Measurements from ENCODE around the gene TYK2.

DNA sequence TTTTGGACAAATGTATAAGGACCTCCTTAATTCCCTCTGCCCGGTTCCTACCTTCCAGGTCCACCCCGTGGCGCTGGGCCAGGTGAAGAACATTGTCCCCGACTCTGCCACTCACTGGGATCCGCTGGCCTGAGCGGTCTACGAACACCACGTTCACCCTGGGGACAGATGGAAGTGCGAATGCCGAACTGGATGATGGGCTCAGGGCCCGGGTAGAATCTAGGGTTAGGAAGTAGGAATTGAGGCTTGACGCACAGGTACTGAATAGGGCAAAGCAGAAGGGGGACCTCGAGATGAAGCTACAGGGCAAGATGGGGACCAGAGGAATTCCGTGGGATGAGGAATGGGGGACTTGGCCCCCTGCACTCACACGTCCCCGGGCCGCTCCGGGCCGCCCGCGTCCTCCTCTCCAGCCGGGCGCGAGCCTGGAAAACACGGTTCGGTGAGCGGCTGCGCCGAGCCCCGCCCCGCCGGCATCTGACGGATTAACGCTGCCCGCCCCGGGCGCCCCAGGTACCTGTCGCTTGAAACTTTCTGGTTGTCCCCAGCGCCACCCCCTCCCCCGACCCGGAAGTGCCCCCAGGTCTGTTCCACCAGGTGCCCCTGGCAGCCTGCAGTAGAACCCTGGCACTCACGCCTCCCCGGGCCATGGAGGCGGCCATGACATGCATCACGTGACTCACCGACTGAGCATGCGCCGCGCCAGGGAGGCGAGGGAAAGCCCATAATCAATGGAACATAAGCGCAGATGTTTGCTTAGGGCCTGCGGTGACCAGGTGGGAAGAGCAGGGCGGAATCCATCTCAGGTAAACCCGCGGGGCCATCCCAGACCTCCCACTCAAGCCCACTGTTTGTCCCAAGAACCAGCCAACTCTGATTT, 64.8 kb downstream of the TYK2 start, which contains the start of gene FDX2:
- no peak for TF ChIP-seq NR3C1 (CRISPR knock-in tag; conservative IDR thresholded peaks at IDR 0.05; ENCODE audit: low read depth)
- TF ChIP-seq, protein P1, sequence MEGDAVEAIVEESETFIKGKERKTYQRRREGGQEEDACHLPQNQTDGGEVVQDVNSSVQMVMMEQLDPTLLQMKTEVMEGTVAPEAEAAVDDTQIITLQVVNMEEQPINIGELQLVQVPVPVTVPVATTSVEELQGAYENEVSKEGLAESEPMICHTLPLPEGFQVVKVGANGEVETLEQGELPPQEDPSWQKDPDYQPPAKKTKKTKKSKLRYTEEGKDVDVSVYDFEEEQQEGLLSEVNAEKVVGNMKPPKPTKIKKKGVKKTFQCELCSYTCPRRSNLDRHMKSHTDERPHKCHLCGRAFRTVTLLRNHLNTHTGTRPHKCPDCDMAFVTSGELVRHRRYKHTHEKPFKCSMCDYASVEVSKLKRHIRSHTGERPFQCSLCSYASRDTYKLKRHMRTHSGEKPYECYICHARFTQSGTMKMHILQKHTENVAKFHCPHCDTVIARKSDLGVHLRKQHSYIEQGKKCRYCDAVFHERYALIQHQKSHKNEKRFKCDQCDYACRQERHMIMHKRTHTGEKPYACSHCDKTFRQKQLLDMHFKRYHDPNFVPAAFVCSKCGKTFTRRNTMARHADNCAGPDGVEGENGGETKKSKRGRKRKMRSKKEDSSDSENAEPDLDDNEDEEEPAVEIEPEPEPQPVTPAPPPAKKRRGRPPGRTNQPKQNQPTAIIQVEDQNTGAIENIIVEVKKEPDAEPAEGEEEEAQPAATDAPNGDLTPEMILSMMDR (IDR thresholded peaks at IDR 0.05), result no peak
- TF ChIP-seq, protein P2, sequence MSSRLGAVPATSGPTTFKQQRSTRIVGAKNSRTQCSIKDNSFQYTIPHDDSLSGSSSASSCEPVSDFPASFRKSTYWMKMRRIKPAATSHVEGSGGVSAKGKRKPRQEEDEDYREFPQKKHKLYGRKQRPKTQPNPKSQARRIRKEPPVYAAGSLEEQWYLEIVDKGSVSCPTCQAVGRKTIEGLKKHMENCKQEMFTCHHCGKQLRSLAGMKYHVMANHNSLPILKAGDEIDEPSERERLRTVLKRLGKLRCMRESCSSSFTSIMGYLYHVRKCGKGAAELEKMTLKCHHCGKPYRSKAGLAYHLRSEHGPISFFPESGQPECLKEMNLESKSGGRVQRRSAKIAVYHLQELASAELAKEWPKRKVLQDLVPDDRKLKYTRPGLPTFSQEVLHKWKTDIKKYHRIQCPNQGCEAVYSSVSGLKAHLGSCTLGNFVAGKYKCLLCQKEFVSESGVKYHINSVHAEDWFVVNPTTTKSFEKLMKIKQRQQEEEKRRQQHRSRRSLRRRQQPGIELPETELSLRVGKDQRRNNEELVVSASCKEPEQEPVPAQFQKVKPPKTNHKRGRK (CRISPR knock-in tag; IDR thresholded peaks at IDR 0.05; ENCODE audit: borderline replicate concordance), result no peak
- TF ChIP-seq, protein P3, sequence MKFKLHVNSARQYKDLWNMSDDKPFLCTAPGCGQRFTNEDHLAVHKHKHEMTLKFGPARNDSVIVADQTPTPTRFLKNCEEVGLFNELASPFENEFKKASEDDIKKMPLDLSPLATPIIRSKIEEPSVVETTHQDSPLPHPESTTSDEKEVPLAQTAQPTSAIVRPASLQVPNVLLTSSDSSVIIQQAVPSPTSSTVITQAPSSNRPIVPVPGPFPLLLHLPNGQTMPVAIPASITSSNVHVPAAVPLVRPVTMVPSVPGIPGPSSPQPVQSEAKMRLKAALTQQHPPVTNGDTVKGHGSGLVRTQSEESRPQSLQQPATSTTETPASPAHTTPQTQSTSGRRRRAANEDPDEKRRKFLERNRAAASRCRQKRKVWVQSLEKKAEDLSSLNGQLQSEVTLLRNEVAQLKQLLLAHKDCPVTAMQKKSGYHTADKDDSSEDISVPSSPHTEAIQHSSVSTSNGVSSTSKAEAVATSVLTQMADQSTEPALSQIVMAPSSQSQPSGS (CRISPR knock-in tag; IDR thresholded peaks at IDR 0.05; ENCODE audit: borderline replicate concordance, low read depth), result no peak
- no peak for TF ChIP-seq ZNF532 (CRISPR knock-in tag; IDR thresholded peaks at IDR 0.05; ENCODE audit: borderline replicate concordance)
- TF ChIP-seq NFYB (CRISPR knock-in tag; conservative IDR thresholded peaks at IDR 0.05; ENCODE audit: low read depth), result no peak
- TF ChIP-seq, protein P4, sequence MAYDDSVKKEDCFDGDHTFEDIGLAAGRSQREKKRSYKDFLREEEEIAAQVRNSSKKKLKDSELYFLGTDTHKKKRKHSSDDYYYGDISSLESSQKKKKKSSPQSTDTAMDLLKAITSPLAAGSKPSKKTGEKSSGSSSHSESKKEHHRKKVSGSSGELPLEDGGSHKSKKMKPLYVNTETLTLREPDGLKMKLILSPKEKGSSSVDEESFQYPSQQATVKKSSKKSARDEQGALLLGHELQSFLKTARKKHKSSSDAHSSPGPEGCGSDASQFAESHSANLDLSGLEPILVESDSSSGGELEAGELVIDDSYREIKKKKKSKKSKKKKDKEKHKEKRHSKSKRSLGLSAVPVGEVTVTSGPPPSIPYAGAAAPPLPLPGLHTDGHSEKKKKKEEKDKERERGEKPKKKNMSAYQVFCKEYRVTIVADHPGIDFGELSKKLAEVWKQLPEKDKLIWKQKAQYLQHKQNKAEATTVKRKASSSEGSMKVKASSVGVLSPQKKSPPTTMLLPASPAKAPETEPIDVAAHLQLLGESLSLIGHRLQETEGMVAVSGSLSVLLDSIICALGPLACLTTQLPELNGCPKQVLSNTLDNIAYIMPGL (CRISPR knock-in tag; IDR thresholded peaks at IDR 0.05), result peak; percentile 78
- TF ChIP-seq ZNF232 (CRISPR knock-in tag; IDR thresholded peaks at IDR 0.05), result no peak
- no peak for TF ChIP-seq NFATC4 (CRISPR knock-in tag; IDR thresholded peaks at IDR 0.05)
- no peak for TF ChIP-seq CREB1 (CRISPR knock-in tag; IDR thresholded peaks at IDR 0.05)
- TF ChIP-seq, protein P5, sequence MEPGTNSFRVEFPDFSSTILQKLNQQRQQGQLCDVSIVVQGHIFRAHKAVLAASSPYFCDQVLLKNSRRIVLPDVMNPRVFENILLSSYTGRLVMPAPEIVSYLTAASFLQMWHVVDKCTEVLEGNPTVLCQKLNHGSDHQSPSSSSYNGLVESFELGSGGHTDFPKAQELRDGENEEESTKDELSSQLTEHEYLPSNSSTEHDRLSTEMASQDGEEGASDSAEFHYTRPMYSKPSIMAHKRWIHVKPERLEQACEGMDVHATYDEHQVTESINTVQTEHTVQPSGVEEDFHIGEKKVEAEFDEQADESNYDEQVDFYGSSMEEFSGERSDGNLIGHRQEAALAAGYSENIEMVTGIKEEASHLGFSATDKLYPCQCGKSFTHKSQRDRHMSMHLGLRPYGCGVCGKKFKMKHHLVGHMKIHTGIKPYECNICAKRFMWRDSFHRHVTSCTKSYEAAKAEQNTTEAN (CRISPR knock-in tag; IDR thresholded peaks at IDR 0.05), result no peak
- TF ChIP-seq JUN (CRISPR knock-in tag; IDR thresholded peaks at IDR 0.05), result no peak
- no peak for TF ChIP-seq E2F5 (CRISPR knock-in tag; IDR thresholded peaks at IDR 0.05)
